ENCODE data around the gene RALB. TPM values are rescaled to one million over a fixed set of nuclear protein-coding genes. Genes with fewer than 3 reads are reported as not detected.

The RALB gene
- total RNA-seq, 1 donor from 2014 or later = 65.9 TPM

DNA sequence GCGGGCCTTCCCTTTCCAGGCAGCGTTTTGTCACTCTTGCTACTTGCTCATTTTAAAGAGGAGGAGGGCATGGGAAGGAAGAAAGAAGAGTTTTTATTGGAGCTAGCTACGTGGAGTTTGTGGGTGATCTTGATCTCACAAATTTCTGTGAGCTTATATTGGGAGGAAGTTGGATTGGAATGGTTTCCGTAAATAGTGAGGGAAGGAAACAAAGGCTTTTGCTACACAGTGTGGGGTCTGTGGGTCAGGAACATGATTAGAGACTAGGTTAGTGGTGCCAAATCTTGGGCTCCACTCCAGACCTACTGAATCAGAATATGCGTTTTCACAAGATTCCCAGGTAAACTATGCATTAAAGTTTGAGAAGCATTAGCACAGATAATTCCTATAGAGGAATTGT is 8.1 kb downstream of the RALB start:
- H3K27ac ChIP-seq = no peak overlapping the region
- intact Hi-C loops (cut with DNase I) = no loop called here
- H3K4me1 ChIP-seq = peaks cover 45% of the 10 kb centered on the region

DNA sequence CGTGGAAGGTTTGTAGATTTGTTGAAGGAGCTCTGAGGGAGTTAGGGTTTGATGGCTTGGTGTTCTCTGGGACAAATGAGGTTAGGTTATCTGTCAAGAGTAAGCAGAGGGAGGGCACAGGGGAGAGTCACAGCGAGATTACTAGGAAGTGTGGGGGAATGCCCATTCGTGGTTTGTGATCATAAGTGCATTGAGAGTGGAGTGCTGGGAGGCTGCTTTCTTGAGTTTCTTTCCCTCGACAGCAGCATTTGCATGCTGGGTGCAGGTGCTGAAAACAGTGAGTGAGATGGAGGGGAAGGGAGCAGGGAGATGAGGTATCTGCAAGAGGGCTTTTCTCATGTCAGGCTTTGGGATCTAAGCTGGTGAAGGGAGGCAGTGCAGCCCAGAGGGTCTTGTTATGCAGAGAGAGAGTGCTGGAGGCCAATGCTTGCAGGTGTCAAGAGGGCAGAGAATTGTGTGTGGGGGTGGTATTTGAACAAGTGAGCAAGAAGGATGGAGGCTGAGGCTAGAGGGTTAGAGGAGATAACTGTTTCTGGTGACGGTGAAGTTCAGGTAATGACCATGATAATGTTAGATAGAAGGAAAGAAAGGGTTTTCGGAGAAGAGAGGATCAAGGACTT is 8.8 kb downstream of the RALB start:
- intact Hi-C loops (cut with DNase I) = no loop called here
- Histone ChIP-seq H3K36me3 (no peaks in the 10 kb centered on the region), H3K4me1 (peaks cover 44% of the 10 kb centered on the region), H3K4me3 (no peak overlapping the region), H3K27me3 (no peaks in the 10 kb centered on the region), H3K27ac (no peak overlapping the region), H3K9me3 (no peaks in the 10 kb centered on the region)
- TF ChIP-seq, protein P1, sequence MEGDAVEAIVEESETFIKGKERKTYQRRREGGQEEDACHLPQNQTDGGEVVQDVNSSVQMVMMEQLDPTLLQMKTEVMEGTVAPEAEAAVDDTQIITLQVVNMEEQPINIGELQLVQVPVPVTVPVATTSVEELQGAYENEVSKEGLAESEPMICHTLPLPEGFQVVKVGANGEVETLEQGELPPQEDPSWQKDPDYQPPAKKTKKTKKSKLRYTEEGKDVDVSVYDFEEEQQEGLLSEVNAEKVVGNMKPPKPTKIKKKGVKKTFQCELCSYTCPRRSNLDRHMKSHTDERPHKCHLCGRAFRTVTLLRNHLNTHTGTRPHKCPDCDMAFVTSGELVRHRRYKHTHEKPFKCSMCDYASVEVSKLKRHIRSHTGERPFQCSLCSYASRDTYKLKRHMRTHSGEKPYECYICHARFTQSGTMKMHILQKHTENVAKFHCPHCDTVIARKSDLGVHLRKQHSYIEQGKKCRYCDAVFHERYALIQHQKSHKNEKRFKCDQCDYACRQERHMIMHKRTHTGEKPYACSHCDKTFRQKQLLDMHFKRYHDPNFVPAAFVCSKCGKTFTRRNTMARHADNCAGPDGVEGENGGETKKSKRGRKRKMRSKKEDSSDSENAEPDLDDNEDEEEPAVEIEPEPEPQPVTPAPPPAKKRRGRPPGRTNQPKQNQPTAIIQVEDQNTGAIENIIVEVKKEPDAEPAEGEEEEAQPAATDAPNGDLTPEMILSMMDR (IDR thresholded peaks at IDR 0.05) = no peak
- ATAC-seq (no peak), DNase-seq (no peak)

More for the DNA sequence above, 8.1 kb downstream of the RALB start:
- H3K36me3 ChIP-seq = no peaks in the 10 kb centered on the region
- TF ChIP-seq, protein P1 (IDR thresholded peaks at IDR 0.05) = no peak
- no peaks in the 10 kb centered on the region for H3K27me3 ChIP-seq
- DNase-seq (no peak), ATAC-seq (no peak)
- H3K4me3 ChIP-seq = no peak overlapping the region
- H3K9me3 ChIP-seq = no peaks in the 10 kb centered on the region

DNA sequence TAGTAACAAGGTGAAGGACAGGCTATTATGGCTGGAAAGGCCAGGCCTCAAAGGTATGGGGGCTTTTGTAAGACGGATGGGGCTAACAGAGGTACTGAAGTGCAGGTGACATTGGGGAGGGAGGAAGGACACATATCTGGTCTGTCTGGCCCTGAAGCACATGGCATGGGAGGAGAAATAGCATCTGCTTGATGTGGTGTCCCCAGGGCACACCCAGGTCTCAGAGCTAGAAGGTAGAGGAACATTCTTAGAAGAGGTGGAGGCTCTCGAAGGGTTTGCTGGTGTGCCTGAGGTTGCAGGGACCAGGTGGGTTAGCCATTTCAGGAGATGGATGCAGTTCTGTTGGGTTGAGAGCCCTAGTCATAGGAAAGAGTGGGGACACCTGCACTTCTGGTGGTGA is 9.5 kb downstream of the RALB start:
- Histone ChIP-seq H3K4me1 (peaks cover 39% of the 10 kb centered on the region), H3K4me3 (no peak overlapping the region), H3K36me3 (no peaks in the 10 kb centered on the region), H3K9me3 (no peaks in the 10 kb centered on the region), H3K27me3 (no peaks in the 10 kb centered on the region), H3K27ac (no peak overlapping the region)
- TF ChIP-seq, protein P1 (IDR thresholded peaks at IDR 0.05) = no peak
- DNase-seq (no peak), ATAC-seq (no peak)
- intact Hi-C loops (cut with DNase I) = no loop called here

DNA sequence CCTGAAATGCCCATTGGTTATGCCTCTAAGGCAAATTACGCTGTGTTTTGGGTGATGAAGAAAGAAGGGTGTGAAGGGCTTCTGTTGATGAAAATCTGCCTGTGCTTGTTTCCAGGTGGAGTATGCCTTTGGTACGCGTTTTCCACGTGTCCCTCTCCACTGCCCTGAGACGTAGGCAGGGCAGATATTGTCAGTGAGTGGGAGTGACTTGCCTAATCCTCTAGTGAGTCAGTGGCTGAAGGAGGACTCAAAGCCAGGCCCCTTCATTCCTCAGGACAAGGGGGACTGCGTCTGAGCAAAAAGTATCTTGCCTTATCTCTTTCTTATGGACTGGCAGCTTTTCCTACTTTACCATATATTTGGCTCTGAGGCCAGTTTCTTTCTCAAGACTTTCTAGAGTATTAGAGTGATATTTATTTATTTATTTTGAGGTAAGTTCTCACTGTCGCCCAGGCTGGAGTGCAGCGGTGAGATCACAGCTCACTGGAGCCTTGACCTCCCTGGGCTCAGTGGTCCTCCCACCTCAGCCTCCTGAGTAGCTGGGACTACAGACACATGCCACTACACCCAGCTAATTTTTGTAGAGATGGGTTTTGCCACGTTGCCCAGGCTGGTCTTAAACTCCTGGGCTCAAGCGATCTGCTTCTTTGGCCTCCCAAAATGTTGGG is 10.2 kb downstream of the RALB start:
- Histone ChIP-seq H3K36me3 (no peaks in the 10 kb centered on the region), H3K9me3 (no peaks in the 10 kb centered on the region), H3K27ac (no peak overlapping the region), H3K4me3 (no peak overlapping the region), H3K27me3 (no peaks in the 10 kb centered on the region), H3K4me1 (peaks cover 31% of the 10 kb centered on the region)
- TF ChIP-seq, protein P1 (IDR thresholded peaks at IDR 0.05) = no peak
- intact Hi-C loops (cut with DNase I) = no loop called here
- ATAC-seq = peak; percentile 79
- DNase-seq = no peak

DNA sequence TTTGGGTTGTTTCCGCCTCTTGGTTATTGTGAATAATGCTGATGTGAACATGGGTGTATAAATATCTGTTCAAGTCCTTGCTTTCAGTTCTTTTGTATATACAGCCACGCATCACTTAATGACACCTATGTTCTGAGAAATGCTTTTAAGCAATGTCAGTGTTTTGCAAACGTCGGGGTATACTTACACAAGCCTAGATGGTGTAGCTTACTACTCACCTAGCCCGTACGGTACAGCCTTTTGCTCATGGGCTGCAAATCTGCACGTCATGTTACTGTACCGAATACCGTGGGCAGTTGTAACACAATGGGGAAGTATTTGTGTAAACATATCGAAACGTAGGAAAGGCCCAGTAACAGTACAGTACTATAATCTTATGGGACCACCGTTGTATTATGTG is 12.4 kb downstream of the RALB start:
- intact Hi-C loops (cut with DNase I) = no loop called here
- TF ChIP-seq, protein P1 (IDR thresholded peaks at IDR 0.05) = no peak
- no peak overlapping the region for H3K4me3 ChIP-seq

More for the DNA sequence above, 12.4 kb downstream of the RALB start:
- Histone ChIP-seq H3K27ac (no peak overlapping the region), H3K27me3 (no peaks in the 10 kb centered on the region), H3K36me3 (no peaks in the 10 kb centered on the region), H3K9me3 (no peaks in the 10 kb centered on the region), H3K4me1 (peaks cover 38% of the 10 kb centered on the region)
- DNase-seq (no peak), ATAC-seq (peak; percentile 73)

All from upper lobe of right lung (tissue), 1 donor.